Measurements from ENCODE around the gene POLRMT.

- TF ChIP-seq CTCF (IDR thresholded peaks at IDR 0.05) (no peak), POLR2A (IDR thresholded peaks at IDR 0.05) (no peak)
Observed at GRCh38 chr19:632579-633067, 714 bp downstream of the POLRMT start.

All from heart left ventricle (tissue), 13 donors.